ENCODE results near the gene CRIP1.
A peak's percentile ranks its signal among the peaks of the same experiment; 100 is the strongest.

CRIP1 gene

GRCh38 chr14:105480807-105481801, 5.6 kb upstream of the CRIP1 start:
- DNase-seq, result peak; percentile 61 to 99 (median 93)

DNA sequence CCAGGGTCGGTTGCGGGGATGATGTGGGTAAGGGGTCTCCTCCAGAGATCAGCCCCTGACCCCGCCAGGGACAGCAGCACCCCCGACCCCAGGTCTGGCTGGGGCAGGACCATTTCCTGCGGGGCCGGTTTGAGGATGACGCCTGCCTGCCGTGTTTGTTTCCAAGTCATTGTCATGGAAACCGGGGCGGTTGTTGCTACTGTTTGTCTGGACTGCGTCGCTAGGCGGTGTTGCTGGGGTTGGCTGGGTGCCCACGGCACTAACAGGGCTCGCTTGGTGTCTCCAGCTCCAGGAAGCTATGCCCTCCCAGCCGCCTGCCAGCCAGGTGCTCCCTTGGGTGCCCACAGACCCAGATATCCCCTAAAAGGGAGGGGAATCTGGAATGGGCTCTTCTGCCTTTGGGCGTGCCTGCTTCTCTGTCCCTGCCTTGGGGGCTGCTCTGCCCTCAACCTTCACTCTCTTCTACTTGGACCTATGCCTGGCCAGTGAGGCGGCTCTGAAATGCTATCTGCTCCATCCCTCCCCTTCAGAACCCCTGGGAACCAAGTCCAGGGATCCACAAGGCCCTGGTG, 4.7 kb upstream of the CRIP1 start:
- DNase-seq, result peak in 13 of 14 donors; percentile 28 to 80 (median 60)

DNA sequence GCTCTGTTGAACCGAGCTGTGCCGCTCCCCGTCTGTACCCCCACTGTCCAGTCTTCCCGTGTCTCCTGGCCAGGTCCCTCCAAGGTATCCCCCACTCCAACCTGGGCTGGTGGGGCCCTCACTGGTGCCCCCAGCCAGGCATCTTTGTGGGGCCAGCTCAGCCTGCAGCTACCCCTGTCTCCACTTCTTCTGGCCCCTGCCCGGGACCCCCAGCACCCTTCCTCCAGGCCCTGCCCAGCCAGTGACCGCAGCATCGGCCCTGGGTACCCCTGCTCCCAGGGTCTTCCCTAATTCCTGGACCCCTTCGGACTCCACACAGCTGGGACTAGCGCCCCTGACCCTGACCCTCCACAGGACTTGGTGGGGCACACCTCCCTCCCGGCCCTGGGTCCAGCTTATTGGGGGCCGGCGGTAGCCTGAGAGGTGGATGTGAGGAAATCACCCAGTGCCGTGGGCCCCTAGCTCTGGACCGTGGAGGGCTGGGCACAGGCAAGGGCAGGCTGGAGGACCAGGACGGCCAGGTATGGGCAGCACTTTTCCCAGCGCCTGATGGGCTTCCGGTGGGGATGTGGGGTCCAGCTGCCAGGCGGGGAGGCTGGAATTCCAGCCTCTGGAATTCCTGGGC, 4.1 kb upstream of the CRIP1 start:
- no peak for DNase-seq

DNA sequence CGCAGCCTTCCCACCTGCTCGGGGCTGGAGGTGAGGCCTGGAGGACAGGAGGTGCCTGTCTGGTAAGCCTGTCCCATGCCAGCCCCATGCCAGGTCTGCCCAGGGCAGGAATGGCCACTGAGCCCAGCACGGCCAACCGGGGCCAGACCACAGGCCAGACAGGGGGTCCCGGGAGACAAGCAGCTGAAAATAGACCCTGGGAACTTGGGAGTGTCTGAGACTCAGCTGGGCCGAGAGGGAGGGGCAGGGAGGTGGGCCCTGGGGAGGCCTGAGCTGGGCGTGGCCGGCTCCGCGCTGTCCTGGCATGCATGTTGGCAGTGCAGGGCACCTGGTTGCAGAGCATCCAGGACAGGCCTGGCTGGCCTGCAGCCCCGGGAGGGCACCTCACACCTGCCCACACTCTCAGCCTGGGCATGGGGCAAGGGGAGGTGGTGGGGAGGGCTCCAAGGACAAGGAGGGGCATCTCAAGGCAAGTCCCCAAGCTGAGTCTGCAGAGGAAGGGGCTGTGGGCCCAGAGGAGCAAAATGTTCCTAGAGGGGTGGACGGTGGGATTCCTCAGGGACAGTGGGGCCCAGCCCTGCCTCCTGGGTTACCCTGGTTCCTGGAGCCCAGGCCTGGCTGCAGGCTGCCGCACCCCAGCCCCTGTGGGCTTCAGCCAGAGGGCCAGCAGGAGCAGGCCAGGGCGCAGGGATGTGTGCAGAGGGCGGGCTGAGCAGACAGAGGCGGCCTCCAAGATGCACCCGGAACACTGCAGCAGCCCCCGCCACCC, 3.2 kb upstream of the CRIP1 start:
- DNase-seq, result no peak

DNA sequence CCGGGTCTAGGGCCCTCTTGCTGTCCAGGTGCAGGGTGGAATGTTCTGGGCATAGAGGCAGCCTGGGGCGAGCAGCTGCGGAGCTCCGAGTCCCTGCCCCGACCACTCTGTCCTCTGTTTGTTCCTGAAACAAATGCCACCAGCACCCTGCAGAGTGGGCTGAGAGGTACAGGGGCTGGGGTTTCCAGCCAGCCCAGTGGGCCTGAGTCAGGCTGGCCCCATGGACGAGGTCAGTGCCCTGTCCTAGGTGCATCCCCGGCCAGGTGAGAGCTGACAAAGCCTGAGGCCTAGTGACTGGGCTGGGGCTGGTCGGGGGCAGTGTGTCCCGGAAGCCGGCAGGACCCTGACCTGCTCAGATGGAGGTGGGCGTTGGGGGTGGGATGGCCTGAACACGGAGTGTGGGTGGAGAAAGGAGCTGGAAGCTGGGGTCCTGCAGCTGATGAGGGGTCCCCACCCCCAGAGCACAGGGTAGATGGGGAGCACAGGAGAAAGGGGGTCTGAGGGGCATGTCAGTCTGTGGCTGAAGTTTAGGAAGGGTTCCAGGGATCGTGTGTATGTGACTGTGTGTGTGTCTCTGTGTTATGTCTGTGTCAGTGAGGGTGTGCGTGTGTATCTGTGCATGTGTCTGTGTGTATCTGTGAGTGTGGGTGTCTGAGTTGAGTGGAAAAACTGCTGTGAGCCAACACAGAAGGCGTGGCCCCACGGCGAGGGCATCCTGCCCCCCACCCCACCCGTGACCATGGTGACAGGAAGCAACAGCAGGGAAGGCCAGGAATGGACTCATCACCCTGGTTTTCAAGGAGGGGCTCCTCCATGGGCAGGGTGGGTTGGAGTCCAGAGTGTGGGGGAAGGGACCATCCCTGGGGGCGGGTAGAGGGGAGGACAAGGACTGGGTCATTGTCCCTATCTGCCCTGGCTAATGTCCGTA, 2.4 kb upstream of the CRIP1 start:
- no peak for DNase-seq

DNA sequence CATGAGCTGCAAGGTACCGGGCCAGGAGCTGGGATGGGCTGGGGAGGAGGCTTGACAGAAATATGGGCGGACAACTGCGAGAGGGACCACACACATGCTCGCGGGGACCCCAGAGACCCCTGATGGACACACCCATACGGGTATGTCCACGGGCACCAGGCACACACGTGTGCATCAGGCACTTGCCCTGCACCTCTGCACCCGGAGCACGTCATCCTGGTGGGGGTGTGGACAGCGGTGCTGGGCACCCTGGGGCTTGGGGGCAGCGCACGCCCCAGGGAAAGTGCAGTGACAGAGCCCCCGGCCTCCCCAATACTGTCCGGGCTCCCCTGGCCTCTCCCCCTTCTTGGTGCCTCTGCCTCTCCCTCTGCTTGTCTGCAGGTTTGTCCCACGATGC, 1.7 kb upstream of the CRIP1 start:
- DNase-seq, result no peak

GRCh38 chr14:105485739-105486162, 935 bp upstream of the CRIP1 start:
- no peak for DNase-seq

GRCh38 chr14:105486974-105487448, 325 bp downstream of the CRIP1 start:
- DNase-seq, result no peak

DNA sequence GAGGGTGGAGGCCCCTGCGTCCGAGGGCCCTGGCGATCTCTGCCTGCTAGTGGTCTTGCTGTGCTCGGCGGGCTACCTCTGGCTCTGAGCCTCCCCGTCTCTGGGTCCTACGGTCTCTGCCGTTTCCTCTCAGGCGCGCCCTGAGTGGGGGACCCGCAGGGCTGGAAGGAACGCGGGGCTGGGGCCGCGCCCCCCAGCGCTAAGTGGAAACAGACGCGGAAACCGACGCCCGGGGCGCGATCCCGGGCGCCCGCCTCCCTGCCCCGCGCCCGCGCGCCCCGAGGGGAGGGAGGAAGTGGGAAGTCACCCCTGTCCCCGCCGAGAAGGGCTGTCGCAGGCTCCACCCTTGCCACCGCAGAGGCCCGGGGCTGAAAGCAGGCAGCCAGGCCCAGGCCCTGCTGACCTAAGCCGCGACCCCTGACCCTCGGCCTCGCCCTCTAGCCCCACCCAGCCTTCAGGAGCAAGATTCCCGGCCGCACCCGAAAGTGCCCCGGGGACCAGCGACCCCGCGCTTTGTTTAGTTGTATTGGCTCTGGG, 831 bp downstream of the CRIP1 start:
- no peak for DNase-seq

DNA sequence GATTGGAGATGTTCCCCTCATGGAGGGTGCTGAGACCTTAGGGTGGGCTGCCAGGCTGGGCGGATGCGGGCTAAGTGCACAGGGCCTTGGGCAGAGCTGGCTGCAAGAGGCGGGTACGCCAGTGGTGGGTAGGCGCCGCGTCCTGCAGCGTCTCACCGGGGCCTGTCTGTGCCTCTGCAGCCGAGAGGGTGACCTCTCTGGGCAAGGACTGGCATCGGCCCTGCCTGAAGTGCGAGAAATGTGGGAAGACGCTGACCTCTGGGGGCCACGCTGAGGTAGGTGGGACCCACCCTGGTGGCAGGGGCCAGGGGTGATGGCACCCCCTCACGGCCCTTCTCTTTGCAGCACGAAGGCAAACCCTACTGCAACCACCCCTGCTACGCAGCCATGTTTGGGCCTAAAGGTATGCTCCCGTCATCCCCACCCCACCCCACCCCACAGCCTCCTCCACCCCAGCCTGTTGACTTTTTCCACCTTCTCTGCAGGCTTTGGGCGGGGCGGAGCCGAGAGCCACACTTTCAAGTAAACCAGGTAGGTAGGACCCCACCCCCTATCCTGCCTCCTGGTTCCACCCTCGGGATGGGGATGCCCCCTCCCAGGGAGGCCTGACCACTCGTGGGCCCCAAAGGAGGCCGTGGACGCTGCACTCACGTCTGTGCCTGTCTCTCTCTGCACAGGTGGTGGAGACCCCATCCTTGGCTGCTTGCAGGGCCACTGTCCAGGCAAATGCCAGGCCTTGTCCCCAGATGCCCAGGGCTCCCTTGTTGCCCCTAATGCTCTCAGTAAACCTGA, 1.5 kb downstream of the CRIP1 start:
- no peak for DNase-seq

GRCh38 chr14:105488781-105489541, 2.3 kb downstream of the CRIP1 start:
- no peak for DNase-seq

DNA sequence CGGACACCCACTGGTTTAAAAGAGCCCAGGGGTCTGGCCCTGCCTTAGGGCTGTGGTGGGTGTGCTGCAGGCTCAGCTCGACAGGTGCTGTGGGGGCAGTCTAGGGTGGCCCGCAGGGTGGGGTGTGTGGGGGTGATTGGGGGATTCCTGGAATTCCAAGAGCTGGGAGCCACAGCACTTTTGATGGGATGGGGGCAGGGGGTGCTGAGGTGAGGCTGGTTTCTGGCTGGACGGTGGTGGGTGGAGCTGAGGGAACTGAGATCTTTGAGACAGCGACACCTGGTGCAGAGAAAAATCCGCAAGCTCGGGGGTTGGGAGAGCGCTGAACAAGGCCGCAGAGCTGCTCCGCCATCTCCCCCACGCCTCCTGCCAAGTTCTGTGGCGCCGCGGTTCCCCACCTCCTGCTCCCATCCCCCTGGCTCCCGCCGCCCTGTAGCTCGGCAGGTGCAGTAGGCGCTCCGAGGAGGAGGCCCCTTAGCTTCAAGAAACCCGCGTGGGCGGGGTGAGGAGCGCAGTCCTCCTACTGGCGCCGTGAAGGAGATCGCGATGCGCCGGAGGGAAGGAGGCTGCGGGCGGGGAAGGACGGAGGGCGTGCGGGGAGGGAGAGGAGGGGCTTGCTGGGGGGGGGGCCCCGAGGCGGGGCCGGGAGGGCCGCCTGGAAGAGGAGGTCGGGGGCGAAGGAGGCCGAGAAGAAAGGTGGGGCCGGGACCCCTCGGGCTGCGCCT, 3.0 kb downstream of the CRIP1 start:
- peak in 12 of 14 donors; percentile 27 to 81 (median 50) for DNase-seq

GRCh38 chr14:105490267-105490571, 3.5 kb downstream of the CRIP1 start:
- DNase-seq, result peak in 2 of 14 donors; percentile 52 to 55

GRCh38 chr14:105490572-105491365, 4.1 kb downstream of the CRIP1 start, which contains the start of gene TEDC1:
TSS of gene TEDC1 (plus strand) at chr14:105491246. CDS start at chr14:105491376, 130 bp downstream.
- peak; percentile 93 to 100 (median 99) for DNase-seq

DNA sequence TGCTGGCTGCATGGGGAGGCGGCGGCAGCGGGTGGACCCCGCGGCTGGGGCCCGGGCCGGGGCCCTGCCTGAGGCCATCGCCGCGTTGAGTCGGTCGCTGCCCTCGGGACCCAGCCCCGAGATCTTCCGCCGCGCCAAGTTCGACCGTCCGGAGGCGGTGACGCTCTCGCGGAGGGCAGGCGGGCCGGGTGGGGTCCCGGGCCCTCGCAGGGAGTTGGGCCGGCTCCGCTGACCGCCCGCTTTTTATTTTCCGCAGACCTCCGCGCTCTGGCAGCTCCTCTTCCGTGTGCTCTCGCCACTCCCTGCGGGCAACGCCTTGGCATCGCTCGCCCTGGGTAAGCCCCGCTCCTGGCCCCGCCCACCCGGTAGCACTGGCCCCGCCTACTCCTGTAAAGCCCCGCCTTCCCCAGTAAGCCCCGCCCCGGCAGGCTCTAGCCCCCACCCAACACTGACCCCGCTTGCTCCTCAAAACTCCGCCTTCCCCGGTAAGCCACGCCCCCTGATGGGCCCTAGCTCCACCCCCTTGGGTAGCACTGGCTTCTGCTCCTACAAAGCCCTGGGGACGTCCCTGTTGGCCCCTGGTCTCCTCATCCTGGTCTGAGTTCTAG, 4.8 kb downstream of the CRIP1 start:
- peak in 5 of 14 donors; percentile 48 to 65 (median 60) for DNase-seq

GRCh38 chr14:105492031-105492970, 5.6 kb downstream of the CRIP1 start:
- DNase-seq, result no peak

All from C1 segment of cervical spinal cord (tissue), 14 donors.